ENCODE measurements around the gene CHIT1. TPM values are rescaled to one million over a fixed set of nuclear protein-coding genes. Genes with fewer than 3 reads are reported as not detected.

Gene CHIT1
- total and polyA plus RNA-seq, 12 donors = 0.13 to 6.5 (median 0.60) TPM; not detected in 1

Other genes starting within 250 kb of the CHIT1 start
- gene TMEM183A, start 222.3 kb downstream of the CHIT1 start, total RNA-seq = 10 to 100 TPM; 44.3 to 67.2 (median 53.0) TPM
- 10 to 100 TPM; 23.4 to 57.0 (median 24.4) TPM for gene TMEM183A, start 222.3 kb downstream of the CHIT1 start, polyA plus RNA-seq
- gene PPFIA4, start 203.2 kb downstream of the CHIT1 start, total RNA-seq = 1 to 10 TPM in 1 of 9 donors, under 1 TPM in 8; 0.12 to 2.9 (median 0.42) TPM
- 1 to 10 TPM in 1 of 3 donors, under 1 TPM in 2; 0.46 to 2.6 (median 0.54) TPM for gene PPFIA4, start 203.2 kb downstream of the CHIT1 start, polyA plus RNA-seq
- under 1 TPM in 1 of 9 donors, not detected in 8; 0.11 TPM for gene MYOG, start 143.7 kb downstream of the CHIT1 start, total RNA-seq
- gene MYOG, start 143.7 kb downstream of the CHIT1 start, polyA plus RNA-seq = not detected
- 1 to 10 TPM in 2 of 9 donors, under 1 TPM in 7; 0.14 to 1.7 (median 0.72) TPM for gene ADORA1, start 101.9 kb downstream of the CHIT1 start, total RNA-seq
- under 1 TPM; 0.47 to 0.56 (median 0.49) TPM for gene ADORA1, start 101.9 kb downstream of the CHIT1 start, polyA plus RNA-seq
- gene MYBPH, start 53.8 kb downstream of the CHIT1 start, total RNA-seq = not detected
- gene MYBPH, start 53.8 kb downstream of the CHIT1 start, polyA plus RNA-seq = under 1 TPM in 1 of 3 donors, not detected in 2; 0.64 TPM
- 1 to 10 TPM in 3 of 9 donors, under 1 TPM in 6; 0.11 to 2.0 (median 0.65) TPM for gene CHI3L1, start 43.0 kb downstream of the CHIT1 start, total RNA-seq
- 10 to 100 TPM in 1 of 3 donors, 1 to 10 TPM in 1, under 1 TPM in 1; 0.53 to 19.1 (median 5.3) TPM for gene CHI3L1, start 43.0 kb downstream of the CHIT1 start, polyA plus RNA-seq
- 100 to 1,000 TPM in 2 of 9 donors, 10 to 100 TPM in 7; 11.4 to 175 (median 65.2) TPM for gene BTG2, start 75.8 kb upstream of the CHIT1 start, total RNA-seq
- gene BTG2, start 75.8 kb upstream of the CHIT1 start, polyA plus RNA-seq = 10 to 100 TPM; 16.6 to 58.8 (median 24.0) TPM
- 100 to 1,000 TPM in 1 of 9 donors, 10 to 100 TPM in 7, 1 to 10 TPM in 1; 6.6 to 231 (median 20.1) TPM for gene FMOD, start 121.4 kb upstream of the CHIT1 start, total RNA-seq
- gene FMOD, start 121.4 kb upstream of the CHIT1 start, polyA plus RNA-seq = 10 to 100 TPM; 12.1 to 19.2 (median 17.2) TPM
- gene PRELP, start 246.1 kb upstream of the CHIT1 start, total RNA-seq = 10 to 100 TPM in 5 of 9 donors, 1 to 10 TPM in 3, under 1 TPM in 1; 0.61 to 29.4 (median 14.8) TPM
- gene PRELP, start 246.1 kb upstream of the CHIT1 start, polyA plus RNA-seq = 10 to 100 TPM in 2 of 3 donors, 1 to 10 TPM in 1; 9.7 to 19.5 (median 12.3) TPM